GM20000 (cell line): ENCODE data around the gene SUN5.

Experiments used
- DNase-seq: peaks from one replicate; pipeline ENCODE4 v3.0.0; 2012; ENCODE audit warnings: low spot score
- TF ChIP-seq, protein P1 (sequence below): IDR thresholded peaks from 2 replicates; pipeline ENCODE4 v1.5.1; 2012; ENCODE audit warnings: mild to moderate bottlenecking, control low read depth; ENCODE audit errors: extremely low read depth, missing control alignments

The SUN5 gene

DNA sequence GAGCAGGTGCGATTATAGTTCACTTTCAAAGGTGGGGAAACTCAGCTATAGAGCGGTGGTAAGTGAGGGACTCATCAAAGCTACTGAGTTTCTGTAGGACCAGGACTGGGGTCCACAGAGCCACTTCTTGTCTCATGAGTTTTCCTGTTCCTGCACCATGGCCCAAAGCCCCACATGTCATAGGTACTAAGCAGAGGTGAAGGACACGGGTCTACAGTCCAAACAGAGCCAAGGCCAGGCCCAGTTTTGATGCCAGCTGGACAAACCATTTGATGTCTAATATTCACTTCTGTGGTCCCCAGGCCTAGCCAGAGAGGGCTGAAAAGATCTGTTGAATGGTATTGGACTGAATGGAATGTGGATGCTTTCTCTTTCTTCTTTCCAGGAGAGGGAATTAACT, 38.2 kb upstream of the SUN5 start:
- TF ChIP-seq, protein P1, sequence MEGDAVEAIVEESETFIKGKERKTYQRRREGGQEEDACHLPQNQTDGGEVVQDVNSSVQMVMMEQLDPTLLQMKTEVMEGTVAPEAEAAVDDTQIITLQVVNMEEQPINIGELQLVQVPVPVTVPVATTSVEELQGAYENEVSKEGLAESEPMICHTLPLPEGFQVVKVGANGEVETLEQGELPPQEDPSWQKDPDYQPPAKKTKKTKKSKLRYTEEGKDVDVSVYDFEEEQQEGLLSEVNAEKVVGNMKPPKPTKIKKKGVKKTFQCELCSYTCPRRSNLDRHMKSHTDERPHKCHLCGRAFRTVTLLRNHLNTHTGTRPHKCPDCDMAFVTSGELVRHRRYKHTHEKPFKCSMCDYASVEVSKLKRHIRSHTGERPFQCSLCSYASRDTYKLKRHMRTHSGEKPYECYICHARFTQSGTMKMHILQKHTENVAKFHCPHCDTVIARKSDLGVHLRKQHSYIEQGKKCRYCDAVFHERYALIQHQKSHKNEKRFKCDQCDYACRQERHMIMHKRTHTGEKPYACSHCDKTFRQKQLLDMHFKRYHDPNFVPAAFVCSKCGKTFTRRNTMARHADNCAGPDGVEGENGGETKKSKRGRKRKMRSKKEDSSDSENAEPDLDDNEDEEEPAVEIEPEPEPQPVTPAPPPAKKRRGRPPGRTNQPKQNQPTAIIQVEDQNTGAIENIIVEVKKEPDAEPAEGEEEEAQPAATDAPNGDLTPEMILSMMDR = no peak

DNA sequence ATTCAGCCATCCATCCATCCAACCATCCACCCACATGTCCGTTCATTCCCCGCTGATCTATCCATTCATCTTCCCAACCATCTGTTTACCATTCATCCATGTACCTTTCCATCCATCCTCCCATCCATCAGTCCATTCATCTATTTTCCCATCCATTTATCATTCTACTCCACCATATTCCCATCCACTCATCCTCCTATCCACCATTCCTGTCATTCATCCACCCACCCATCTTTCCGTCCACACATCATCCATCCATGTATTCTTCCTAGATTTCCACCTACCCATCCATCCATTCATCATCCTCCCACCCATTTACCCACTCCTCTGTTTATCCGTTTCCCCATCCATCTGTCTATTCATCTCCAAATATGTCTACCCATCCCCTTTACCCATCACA, 34.0 kb upstream of the SUN5 start:
- no peak for DNase-seq
- TF ChIP-seq, protein P1 = no peak

More for the DNA sequence above, 38.2 kb upstream of the SUN5 start:
- no peak for DNase-seq

GRCh38 chr20:33037456-33037855, 33.2 kb upstream of the SUN5 start:
- DNase-seq = no peak
- TF ChIP-seq, protein P1 = no peak

DNA sequence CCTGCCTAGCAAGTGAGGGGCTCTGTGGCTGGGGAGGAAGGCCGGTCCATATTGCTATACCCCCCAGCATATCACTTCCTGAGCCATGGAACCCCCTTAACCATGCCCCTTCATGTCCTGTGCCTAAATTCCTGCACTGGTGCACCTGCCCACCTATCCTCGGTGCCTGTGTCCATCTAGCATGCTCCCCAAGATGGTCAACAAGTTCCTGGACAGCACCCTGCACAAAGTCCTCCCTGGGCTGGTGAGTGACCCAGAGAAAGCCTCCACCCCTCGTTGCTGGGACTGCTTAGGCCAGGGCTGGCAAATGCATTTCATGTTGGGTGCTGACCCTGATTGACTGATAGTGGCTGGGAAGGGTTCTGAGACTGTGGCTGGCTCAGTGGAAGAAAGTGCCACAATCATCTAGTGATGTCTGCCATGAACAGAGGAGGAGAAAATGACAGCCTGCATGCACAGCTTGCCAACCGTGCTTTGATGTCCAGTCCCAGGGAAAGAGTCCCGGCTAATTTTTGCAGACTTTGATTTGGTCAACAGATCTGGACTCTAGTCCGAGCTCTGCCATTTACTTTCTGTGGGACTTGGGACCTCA, 30.8 kb upstream of the SUN5 start:
- TF ChIP-seq, protein P1 = no peak
- DNase-seq = no peak

DNA sequence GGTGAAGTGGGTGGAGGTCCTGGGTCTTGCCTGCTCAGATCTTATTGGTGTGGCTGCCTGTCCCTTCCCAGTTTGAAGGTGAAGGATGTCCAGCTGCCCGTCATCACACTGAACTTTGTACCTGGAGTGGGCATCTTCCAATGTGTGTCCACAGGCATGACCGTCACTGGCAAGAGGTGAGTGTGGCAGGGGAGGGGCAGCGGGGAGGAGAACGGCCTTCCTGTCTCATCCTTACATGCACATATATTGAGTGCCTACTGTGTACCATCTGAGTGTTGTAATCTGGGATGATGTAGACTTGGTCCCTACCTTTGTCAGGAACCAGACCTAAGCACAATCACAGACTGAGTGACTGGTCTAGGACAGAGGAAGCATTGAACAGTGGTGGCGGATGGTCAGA, 29.9 kb upstream of the SUN5 start:
- DNase-seq = no peak
- TF ChIP-seq, protein P1 = no peak

- DNase-seq = no peak
- TF ChIP-seq, protein P1 = no peak
Observed at GRCh38 chr20:33033381-33033780, 29.1 kb upstream of the SUN5 start.

DNA sequence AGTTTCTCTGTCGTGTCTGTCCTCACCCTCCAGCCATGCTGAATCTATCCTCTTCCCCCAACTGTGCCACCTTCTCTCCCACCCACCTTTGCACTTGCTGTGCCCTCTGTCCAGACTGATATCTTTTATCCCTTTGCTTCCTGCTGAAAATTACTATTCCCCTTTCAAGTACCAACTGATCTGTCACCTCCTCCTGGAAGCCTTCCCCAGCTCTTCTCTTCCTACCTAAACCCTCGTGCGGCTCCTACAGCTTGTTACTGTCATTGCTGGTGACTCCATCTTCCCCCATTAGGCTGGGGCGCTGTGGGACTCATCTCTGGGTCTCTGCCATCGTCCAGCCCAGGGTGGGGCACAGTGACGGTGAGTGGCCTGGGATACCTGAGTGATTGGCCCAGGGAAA, 28.3 kb upstream of the SUN5 start:
- DNase-seq = no peak
- TF ChIP-seq, protein P1 = no peak

DNA sequence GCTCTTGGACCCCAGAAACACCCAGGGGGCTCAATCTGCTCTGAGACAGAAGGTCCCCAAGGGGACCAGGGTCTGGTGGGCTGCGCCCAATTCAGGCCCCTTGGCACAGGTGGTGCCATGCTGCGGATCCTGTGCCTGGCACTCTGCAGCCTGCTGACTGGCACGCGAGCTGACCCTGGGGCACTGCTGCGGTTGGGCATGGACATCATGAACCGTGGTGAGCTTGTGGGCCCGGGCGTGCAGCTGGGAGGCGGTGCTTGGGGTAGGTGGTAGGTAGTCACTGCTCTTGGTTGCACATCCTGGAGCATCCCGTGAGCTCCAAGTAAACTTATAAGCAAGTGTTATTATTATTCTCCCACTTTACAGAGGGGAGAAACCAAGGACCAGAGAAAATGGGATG, 27.3 kb upstream of the SUN5 start, which contains the start of gene BPIFB6:
TSS of gene BPIFB6 (plus strand) at position 118 of the 400 bp plus-strand sequence. CDS start at position 118, 0 bp downstream.
- DNase-seq = no peak
- TF ChIP-seq, protein P1 = no peak
